Stimulated activated CD8-positive, alpha-beta memory T cell treated with anti-CD3 and anti-CD28 coated beads, Interleukin-15, amount 100 ng/mL, for 4 hours (primary cell): ENCODE measurements around the gene MED12L.

Source experiments
- DNase-seq, 2 donors: peaks; one replicate each; pipeline ENCODE4 v3.0.0-alpha.2; 2020; ENCODE audit warnings: low read depth in 2 of 2

MED12L gene

DNA sequence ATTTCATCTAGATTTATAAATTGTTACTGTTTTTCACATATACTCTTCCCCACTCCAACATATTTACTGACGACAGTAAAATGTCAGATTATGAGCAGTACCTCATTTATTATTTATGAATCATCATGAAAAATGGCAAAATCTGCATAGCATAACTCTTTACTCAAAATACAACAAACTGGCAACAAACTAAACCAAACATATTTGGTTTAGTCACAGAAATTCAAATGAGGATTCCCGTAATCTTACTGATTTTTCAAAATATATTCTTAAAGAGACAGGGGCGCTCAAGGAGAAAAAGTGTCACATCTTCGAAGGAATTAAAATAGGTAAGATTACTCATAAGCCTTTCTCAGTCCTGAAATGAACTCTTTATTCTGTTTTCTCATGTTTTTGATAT lies 234.2 kb downstream of the MED12L start:
- no peak for DNase-seq

DNA sequence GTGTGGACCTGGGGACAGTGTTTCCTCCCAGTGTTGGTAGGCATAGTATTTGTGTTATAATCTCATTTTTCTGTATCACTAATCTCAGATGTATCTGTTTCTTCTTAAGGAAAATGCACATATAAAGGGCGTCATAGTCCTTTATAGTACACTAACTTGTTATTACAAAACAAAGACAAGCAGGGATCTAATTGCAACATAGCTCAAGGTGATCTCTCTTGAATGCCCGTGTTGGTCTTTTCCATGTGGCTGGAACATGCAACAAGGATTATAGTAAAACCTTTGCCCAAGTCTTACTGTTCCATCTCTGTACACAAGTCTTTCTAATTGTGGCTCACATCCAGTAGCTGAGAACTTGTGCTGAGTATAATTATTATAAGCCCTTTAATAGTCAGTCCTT lies 234.7 kb downstream of the MED12L start:
- DNase-seq: no peak

DNA sequence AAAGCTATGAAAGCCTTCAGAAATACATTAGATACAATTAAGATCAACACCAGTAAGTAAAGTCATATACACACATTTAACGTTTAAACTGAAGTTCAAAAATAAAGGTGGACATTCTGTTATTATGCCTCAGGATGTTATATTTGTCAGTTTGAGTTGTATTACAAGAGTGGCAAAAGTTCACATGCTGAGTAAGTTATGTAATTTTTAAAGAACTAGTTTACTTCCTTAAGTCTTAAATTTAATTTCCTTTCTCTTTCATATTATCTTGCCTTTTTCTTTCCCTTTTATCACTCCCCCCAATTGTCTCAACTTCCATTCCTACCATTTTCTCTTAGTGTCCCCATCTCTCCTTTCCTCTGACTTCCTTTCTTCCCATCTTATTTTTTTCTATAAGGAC lies 236.1 kb downstream of the MED12L start:
- DNase-seq: no peak

DNA sequence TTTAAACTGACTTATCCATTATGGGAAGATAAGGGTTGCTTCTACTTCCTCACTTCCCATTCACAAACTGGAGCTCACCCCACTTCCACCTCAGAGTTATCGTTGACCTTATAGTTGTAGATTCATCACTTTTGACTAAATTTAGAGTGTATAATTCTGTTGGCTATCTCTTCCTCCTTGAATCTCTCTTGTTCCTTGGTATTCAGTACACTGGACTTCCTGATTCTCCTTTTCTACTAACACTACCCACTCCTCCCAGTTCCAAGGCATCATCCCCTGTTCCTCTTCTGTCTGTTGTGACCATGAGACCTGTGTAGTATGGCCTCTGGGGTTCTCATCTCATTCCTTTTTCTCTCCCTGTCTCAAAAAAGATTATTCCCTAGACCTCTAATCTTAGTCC lies 237.0 kb downstream of the MED12L start:
- no peak for DNase-seq

DNA sequence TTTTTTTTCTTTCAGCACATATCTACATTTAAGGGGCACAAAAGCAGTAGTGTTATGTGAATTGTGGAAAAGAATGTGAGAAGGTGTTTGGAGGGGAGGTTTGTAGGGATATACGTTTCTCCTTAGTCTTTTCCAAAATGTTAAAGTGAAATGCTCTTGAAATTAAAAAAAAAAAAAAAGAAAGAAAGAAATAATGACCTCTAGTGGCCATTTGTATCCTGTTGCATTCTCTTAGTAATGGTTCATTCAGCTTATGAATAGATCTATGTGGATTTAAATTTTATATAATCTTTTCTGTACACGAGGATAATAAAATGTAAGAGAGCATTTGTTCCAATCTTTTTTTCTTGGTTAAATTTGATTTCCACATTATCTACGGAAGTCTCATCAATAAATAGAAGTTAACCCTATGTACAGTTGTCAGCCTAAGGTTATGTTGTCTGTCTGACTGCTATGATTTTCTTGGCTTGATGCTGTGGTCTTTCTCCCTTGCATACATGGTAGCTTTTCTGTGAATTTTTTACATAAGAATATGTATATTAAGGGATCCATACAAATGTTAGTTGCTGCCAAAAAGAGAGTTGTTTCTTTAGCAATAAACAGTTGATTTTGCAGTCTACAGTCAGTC lies 242.2 kb downstream of the MED12L start:
- no peak for DNase-seq

DNA sequence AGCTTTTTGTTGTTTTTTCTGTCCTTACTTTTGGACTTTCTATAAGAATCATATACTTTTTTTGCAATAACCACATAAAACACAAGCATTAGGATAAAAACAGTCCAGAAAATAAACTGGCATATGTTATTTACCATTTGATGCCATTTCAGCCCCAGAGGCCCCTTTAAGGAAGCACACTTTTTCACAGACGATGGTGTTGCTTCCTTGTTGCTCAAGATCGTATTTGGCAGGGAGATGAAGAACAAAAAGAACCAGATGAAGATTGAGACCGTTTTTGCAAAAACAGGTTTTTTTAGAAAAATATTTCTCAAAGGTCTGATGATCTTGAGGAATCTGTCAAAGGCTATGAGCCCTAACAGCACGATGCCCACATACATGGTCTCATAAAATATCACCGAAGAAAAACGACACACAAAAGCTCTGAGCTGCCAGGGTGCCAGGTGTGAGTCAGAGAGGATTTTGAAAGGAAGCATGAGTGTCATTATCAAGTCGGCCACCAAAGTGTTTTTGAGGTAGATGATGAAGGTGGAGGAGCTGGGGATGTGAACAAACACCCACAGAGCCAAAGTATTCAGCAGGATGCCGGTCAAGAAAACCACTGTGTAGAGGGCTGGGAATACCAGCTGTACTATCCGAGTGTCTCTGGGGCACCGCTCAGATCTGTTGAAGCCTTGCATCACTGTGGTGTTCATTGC lies 243.0 kb downstream of the MED12L start:
- DNase-seq: peak in 1 of 2 donors; percentile 5

DNA sequence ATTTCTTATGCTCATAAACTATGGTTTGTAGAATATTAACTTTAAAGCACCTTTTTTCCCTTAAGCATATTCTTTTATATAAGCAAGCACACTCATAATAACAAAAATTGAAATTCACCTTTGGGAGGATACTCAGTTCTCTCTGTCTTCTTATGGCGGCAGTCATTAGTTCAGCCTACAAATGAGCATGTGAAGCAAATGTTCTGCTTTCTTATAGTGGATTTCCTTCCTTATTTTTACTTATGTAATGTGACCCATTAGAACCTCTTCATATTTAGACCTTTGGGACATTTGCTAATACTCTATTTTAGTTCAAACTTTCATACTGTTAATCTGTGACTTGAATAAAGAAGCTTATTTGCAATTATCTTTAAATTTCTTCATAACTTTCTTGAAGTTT lies 243.9 kb downstream of the MED12L start, which contains the start of gene P2RY13:
TSS of gene P2RY13 (minus strand) at position 187 of the 400 bp plus-strand sequence. CDS start at position 166, 21 bp downstream.
- DNase-seq: no peak

DNA sequence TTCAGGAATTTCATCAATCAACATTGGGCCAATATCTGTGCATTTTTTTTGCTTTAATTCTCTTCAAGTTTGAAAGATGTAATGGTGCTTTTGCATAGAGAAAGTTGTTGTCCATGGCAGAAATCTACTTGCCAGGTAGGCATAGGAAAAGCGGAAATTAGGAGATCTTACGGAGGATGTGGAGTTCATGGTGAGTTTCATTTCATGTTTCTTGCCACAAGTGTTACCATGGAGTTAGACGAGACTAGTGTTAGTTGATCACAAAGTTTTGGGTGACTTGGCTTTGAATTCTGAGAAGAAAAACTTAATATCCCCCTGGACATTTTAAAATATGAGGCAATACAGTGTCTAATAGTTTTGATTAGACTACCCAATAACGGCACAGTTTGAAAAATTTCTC lies 244.9 kb downstream of the MED12L start:
- DNase-seq: no peak

DNA sequence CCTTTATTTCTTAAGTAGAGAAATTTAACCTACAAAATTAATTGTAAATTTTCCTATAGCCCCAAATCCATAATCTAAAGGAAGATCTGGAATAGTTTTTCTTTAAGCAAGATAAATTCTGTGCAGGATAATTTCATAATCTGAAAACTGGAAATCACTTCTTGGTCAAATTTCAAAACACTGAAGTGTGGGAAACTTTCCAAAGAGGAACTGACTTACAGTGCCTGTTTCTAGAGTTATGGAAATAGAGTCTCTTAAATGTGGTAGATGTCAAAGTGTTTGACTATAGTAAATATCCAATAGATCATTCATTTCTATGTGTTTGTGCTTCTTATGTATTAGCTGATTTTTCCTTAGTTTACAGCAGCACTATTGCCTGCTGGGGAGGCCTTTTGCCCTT lies 245.4 kb downstream of the MED12L start:
- no peak for DNase-seq

DNA sequence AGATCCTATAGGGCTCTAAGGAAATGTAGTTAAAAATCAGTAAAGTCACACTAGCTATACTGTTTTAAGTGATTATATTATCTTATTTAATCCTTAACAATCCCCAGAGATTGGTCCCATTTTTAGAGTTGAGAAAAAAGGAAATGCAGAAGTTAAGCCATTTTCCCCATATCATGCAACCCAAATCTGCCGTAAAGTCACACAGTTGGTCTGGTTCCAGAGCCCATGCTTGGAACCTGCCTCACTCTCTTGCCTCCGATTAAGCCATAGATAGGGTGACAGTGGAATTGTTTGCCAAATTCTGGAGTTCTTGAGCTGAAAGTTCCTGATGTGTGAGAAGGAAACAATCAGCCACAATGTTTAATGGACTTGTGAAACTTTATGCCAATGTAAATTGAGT lies 246.2 kb downstream of the MED12L start:
- no peak for DNase-seq

DNA sequence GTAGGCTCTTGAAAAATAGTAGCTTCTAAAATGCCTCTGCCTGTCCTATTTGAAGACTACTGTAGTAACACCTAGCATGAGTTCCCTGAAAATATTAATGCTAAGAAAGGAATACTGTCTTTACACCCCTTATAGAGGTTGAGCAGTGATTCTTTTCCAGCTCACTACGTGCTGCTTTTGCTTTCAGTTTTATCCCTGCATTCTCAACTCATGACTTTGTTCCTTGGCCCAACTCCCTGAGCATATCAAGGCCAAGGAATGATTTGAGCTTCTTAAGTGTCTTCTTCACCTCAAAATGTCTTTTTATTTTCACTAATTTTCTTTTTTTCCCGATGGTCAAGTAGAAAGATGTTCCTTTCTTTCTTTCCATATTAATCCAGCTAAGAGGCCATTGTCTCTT lies 260.4 kb downstream of the MED12L start:
- no peak for DNase-seq

DNA sequence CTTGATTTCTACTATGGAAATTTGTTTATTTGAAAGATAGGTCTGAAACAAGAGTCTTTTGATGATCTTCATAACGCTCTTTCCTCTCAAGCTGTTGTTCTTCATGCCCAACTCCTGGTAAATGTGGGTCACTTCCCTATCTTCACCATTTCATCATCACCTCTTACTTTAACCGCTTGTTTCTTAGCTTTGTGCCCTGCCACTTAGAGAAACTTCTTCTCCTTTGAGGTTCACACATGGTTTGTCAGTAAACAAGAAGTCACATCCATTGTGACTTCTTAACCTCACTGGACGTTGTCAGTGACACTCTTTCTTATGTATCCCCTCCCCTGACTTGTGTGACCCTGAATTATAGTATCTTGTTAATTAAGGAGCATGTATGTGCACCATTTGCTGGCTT lies 260.8 kb downstream of the MED12L start:
- no peak for DNase-seq

DNA sequence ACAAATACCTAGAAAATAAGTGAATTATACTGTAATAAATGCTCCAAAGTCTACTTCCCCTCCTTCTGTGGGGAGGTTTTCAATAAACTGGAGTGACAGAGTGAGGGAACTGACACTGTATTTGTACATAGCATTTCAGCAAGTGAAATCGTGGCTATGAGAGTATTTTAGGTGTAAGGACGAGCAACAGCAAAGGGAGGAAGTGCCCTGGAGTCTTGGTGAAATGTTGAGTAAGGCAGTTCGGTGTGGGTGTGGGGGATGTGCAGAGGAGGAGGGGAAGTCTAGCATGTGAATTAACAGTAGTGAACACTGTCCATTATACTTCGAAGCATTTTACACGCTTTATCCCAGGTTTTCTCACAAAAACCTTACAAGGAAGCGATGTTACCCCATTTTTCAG lies 262.0 kb downstream of the MED12L start:
- no peak for DNase-seq

DNA sequence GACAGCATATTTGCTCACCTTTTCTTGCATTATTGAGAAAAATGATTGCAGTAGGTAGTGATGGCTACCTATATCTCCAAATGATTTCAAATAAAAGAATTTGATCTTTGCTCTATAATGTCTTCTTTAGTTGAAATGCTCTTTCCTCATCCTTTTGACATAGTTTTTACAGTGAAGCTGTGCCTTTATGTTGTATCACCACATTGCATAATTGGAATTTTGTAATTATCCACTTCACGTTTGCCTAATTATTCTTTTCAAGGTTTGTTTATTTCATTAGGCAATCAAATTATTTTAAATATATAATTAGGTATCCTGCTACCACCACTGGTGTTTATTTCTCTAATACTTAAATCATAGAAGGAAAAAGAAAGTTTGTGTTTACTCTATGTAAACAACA lies 265.2 kb downstream of the MED12L start:
- DNase-seq: no peak

DNA sequence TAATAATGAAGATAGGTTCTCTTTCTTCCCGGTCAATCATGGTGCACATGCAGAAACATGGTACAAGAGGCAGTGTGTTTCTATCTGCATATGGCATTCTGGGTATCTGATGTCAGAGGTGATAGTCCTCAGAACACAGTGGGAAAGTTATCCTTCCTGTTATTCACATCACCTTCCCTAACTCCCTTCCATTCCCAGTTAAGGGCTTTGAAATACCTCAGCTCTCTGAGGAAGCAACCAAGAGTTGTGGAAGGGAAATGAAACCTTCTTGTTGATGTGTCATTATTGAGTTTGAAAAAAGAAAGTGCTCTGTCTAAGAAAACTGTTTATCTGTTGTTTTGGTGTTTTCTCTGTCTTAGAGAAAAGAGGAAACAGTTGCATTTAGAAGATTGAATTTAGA lies 265.8 kb downstream of the MED12L start:
- no peak for DNase-seq

DNA sequence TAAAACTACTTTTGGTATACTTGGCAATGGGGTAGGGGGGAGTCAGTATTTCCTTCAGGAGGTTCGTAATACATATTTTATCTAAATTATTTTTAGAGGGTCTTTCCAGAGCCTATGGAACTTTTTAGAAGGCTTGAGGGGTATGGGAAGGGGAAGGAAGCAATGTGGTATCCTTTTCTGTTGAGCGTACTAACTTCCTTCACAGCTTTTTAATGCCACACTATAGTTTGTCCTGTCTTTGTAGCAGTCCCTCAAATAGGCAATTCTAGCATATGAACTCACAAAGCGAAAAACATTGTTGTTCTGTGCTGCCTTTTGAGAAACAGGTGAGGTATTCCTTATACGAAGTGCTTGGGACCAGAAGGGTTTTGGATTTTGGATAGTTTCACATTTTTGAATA lies 266.2 kb downstream of the MED12L start:
- DNase-seq: no peak

DNA sequence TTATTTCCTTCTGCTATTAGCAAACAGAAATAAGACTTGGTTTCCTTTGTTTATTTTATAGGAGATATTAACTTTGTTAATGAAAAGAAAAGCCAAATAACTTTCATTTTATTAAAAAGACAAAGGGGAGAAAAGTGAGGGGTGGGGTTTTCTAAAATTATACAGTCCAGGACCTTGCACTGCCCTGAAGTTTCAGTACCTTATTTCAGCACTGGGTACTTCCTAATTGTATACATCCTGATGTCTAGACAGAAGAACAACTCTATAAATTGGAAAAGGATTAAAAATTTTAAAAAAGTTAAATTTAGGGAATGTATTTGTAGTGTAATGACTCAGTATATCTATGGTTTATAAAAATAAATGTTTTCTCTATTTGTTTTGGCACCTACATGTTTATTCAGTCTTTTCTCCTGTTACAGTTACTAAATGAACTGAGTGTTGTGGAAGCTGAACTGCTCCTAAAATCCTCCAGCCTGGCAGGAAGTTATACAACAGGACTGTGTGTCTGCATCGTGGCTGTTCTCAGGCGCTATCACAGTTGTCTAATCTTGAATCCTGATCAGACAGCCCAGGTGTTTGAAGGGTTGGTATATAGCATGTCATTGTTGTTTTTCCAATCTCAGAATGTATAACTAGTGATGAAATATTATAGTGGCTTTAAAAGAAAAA lies 271.5 kb downstream of the MED12L start:
- no peak for DNase-seq

DNA sequence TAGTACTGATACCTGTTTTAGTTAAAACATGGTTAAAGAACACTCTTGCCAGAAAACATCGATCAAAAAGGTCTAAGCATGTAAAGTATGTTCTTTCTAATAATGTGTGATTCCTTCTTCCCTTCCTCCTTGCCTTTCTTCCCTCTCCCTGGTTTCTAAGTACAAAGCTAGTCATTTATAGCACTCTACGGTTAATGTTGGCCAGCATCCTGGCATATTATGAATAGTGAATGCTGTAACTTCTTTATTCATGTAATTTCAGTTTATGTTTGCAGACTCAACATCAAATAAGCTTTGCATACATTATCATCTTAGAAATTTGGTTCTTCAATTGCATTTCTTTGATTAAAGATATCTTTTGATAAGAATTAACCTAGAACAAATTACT lies 272.0 kb downstream of the MED12L start:
- DNase-seq: no peak

DNA sequence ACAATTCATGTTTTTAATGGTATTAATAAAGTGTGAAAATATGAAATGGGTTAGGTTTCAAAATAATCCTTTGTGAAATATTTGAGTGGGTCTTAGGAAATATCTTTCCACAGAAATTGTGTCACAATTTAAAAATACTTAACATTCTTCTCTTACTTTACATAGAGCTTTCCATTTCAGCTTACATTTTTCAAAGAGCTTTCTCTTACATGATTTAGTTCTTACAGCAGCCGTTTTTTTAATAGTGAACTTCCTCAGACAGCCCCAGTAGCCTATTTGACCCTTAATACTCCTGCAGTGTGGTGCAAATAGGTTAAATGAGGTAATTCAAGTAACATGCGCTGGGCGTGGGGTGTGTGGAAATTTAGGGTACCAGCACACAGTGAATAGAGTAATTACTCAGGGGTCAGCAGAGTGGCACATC lies 277.3 kb downstream of the MED12L start:
- no peak for DNase-seq

DNA sequence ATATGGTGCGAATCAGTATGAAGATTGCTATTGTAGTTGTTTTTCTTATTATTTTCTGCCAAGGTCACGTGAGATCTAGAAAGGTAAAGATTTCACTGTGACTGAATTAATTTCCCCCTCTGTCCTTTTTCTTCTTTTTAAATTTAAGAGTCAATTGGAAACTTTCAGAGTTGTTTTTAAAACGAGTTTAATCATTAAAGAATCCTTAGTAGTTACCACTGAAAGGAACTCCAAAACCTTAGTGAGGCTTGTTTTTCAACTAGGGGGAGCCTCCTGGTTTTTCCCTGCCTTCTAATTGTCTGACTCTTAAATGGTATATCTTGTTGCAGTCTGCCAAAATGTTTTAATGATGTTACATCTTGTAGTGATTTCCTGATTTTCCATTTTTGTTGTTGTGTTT lies 281.5 kb downstream of the MED12L start:
- no peak for DNase-seq

DNA sequence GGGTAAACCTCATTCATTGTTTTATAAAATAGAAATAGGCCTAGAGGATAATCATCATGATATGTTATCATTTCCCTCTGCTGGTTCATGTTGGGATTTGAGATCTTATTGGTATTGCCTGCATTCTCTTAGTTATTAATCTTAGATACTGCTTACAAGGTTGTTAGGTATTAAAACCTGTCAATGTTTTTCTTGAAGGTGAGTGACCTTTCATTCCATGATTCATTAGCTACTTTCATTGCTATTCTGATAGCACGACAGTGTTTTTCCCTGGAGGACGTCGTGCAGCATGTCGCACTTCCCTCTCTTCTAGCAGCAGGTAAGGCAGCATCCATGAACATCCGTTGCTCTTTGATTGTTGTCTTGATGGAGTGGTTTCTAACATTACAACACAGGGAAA lies 282.0 kb downstream of the MED12L start:
- DNase-seq: no peak

DNA sequence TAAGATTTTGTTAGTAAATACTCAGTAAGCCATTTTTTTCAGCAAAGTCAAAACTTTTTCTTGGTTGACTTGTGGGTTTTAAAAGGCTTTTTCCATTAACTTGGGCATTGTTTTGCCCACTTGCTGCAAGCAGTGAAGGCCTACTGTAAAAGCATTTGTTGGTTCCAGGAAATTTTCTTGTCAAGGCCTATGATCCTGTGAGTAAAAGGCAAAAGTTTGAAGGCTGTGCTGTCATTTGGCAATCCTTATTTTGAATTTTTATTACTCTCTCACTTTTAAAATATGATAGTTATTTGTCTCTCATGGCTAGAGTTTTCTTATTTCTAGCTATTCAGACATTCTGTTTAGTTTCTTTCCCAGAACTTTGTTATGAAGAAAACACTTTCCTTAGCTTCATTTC lies 286.1 kb downstream of the MED12L start:
- no peak for DNase-seq
